Measurements from ENCODE around the gene LRP1.
A peak's percentile ranks its signal among the peaks of the same experiment; 100 is the strongest.

The LRP1 gene

GRCh38 chr12:57127726-57128518 is at the start of gene LRP1:
LRP1 (plus strand) TSS chr12:57128483; CDS start chr12:57128965, 482 bp downstream.
- ChIA-PET POLR2A (interaction anchor here (0.7 to 3.1 kb wide), 20 partner anchors 8 to 392 kb away, joined by 3 to 22 read pairs (median 4); partner anchors contain the start of genes DDIT3, SHMT2 and STAT6), CTCF (interaction anchor here (0.8 to 1.6 kb wide), 8 partner anchors 13 to 124 kb away, joined by 3 to 9 read pairs (median 4); partner anchors contain the start of gene STAT6)
- TF ChIP-seq ELF4 (IDR thresholded peaks at IDR 0.05) (no peak), SUZ12 (IDR thresholded peaks at IDR 0.05) (no peak), CTBP1 (IDR thresholded peaks at IDR 0.05; ENCODE audit: borderline replicate concordance) (no peak)
- peak; percentile 90 for DNase-seq (ENCODE audit: extremely low spot score)

DNA sequence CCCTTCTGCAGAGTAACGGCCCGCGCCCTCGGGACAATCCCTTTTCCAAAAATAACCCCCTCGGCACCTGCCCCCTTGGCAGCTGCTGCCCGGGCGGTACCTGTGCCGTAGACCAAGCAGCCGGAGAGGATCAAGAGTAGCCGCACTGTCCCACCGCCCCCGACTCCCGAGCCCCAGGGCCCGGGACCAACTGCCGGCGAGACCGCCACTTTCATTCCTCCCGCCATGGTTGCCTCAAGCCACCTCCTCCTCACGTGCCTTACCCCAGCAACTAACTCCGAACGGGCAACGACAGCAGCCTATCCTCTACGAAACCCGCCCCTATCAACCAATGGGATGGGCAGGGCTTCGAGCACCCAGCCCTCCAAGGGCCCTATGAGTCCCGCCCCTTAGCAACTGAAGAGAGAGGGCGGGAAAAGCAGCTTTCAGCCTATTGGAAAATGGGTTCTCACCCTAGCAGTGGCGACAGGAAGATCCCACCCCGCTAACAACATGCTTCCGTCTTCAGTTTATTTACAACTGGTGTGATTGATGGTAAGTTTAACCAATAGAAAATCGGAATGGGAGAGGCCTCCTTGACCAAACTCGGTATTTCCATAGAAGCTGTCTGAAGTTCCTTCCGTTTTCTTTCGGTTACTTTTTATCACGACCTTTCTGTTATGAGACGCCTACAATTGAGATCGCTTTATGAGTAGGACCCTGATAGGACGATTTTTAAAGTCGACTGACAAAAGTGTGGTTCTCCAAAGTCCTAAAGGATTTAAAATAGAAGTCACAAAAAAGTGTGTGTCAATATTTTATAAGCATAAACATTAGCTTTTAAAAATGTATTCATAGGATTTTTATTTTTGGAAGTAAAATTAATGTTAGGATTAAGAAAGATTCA is 49.5 kb upstream of the LRP1 start, which contains the start of gene NEMP1:
Gene NEMP1, minus strand, starts transcription at position 273 of the 886 bp plus-strand sequence. Its CDS starts 46 bp downstream, at position 227.
- DNase-seq (ENCODE audit: extremely low spot score): peak; percentile 96
- peak; percentile 76; the same call in 1 of the 2 replicates for TF ChIP-seq FOXK2 (IDR thresholded peaks at IDR 0.05)
- no peak for TF ChIP-seq ARNT (IDR thresholded peaks at IDR 0.05)
- TF ChIP-seq LEF1 (IDR thresholded peaks at IDR 0.05; ENCODE audit: borderline replicate concordance): no peak
- peak; percentile 71 for TF ChIP-seq BHLHE40 (IDR thresholded peaks at IDR 0.05; ENCODE audit: borderline replicate concordance)
- no peak for TF ChIP-seq SUZ12 (IDR thresholded peaks at IDR 0.05)
- TF ChIP-seq, protein P1, sequence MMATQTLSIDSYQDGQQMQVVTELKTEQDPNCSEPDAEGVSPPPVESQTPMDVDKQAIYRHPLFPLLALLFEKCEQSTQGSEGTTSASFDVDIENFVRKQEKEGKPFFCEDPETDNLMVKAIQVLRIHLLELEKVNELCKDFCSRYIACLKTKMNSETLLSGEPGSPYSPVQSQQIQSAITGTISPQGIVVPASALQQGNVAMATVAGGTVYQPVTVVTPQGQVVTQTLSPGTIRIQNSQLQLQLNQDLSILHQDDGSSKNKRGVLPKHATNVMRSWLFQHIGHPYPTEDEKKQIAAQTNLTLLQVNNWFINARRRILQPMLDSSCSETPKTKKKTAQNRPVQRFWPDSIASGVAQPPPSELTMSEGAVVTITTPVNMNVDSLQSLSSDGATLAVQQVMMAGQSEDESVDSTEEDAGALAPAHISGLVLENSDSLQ (IDR thresholded peaks at IDR 0.05): peak; percentile 99
- TF ChIP-seq L3MBTL2 (conservative IDR thresholded peaks at IDR 0.05): peak; percentile 98
- no peak for TF ChIP-seq HDGF (IDR thresholded peaks at IDR 0.05; ENCODE audit: borderline replicate concordance)
- POLR2A ChIA-PET: interaction anchor here (0.6 to 3.2 kb wide), 20 partner anchors 8 to 151 kb away, joined by 3 to 36 read pairs (median 4); partner anchors contain the start of genes LRP1, NAB2, SHMT2 and STAT6
- CTCF ChIA-PET: interaction anchor here (0.6 to 3.4 kb wide), 8 partner anchors 9 to 209 kb away, joined by 3 to 21 read pairs (median 6); partner anchors contain the start of genes STAT6 and ZBTB39

- CTCF ChIA-PET: interaction anchor here (1.6 to 3.4 kb wide), 3 partner anchors 11 to 32 kb away, joined by 7 to 21 read pairs (median 9); partner anchors contain the start of gene STAT6
- POLR2A ChIA-PET: interaction anchor here (1.1 to 3.2 kb wide), 6 partner anchors 7 to 150 kb away, joined by 3 to 36 read pairs (median 17); partner anchors contain the start of genes SHMT2 and STAT6
- DNase-seq (ENCODE audit: extremely low spot score): no peak
- TF ChIP-seq ARNT (IDR thresholded peaks at IDR 0.05) (no peak), NFRKB (IDR thresholded peaks at IDR 0.05) (no peak)
Observed at GRCh38 chr12:57079821-57080220, 48.5 kb upstream of the LRP1 start.

GRCh38 chr12:57080855-57081254 is 47.4 kb upstream of the LRP1 start:
- POLR2A ChIA-PET: no interaction called here

GRCh38 chr12:57085999-57086492 is 42.2 kb upstream of the LRP1 start:
- DNase-seq (ENCODE audit: extremely low spot score): peak; percentile 10
- no peak for TF ChIP-seq ZNF384 (IDR thresholded peaks at IDR 0.05)
- no peak; the same call in 1 of the 2 replicates for TF ChIP-seq L3MBTL2 (conservative IDR thresholded peaks at IDR 0.05)
- TF ChIP-seq FOXA1 (IDR thresholded peaks at IDR 0.05): no peak
- TF ChIP-seq ARNT (IDR thresholded peaks at IDR 0.05): no peak
- no peak for TF ChIP-seq FOXK2 (IDR thresholded peaks at IDR 0.05)
- TF ChIP-seq CTBP1 (IDR thresholded peaks at IDR 0.05; ENCODE audit: borderline replicate concordance): no peak
- TF ChIP-seq, protein P1 (IDR thresholded peaks at IDR 0.05): no peak
- TF ChIP-seq ELF4 (IDR thresholded peaks at IDR 0.05): no peak
- no peak for TF ChIP-seq BHLHE40 (IDR thresholded peaks at IDR 0.05; ENCODE audit: borderline replicate concordance)
- no peak for TF ChIP-seq FOXM1 (IDR thresholded peaks at IDR 0.05; ENCODE audit: borderline replicate concordance)
- no peak for TF ChIP-seq SP1 (IDR thresholded peaks at IDR 0.05)
- no peak for TF ChIP-seq HDGF (IDR thresholded peaks at IDR 0.05; ENCODE audit: borderline replicate concordance)
- no peak for TF ChIP-seq SUZ12 (IDR thresholded peaks at IDR 0.05)
- TF ChIP-seq LEF1 (IDR thresholded peaks at IDR 0.05; ENCODE audit: borderline replicate concordance): no peak
- no peak for TF ChIP-seq TARDBP (IDR thresholded peaks at IDR 0.05)
- TF ChIP-seq NFRKB (IDR thresholded peaks at IDR 0.05): no peak
- POLR2A ChIA-PET: interaction anchor here (2.1 to 4.9 kb wide), 3 partner anchors 7 to 26 kb away, joined by 6 to 41 read pairs (median 27); partner anchors contain the start of genes NEMP1 and STAT6

More at GRCh38 chr12:57080855-57081254, 47.4 kb upstream of the LRP1 start:
- DNase-seq (ENCODE audit: extremely low spot score): no peak
- no peak for TF ChIP-seq SUZ12 (IDR thresholded peaks at IDR 0.05)
- CTCF ChIA-PET: no interaction called here

DNA sequence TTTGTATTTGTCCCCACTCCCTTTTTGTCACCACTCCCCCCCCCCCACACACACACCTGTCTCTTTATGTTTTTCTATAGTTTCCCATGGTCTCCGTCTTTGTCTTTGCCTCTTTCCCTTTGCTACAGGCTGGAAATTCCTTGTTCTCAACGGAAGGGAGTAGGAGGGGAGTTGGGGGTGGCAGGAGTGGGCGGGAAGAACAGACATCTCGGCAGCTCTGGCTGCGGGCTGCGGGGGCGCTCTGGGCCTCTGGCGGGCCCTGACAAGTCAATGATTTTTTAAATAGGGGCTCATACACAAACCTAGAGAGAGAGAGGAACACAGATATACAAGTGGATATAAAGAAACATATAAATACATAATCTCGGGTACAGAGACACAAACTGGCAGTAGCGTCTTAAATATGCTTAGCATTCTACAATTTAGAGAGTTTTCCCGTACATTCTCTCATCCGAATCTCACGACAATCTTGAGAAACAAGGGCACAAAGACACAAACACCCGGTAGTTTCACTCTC is 41.7 kb upstream of the LRP1 start:
- peak; percentile 48 for DNase-seq (ENCODE audit: extremely low spot score)
- POLR2A ChIA-PET: interaction anchor here (2.3 to 4.9 kb wide), 2 partner anchors 8 to 25 kb away, joined by 27 to 41 read pairs; partner anchors contain the start of genes NEMP1 and STAT6
- TF ChIP-seq SUZ12 (IDR thresholded peaks at IDR 0.05) (no peak), HDGF (IDR thresholded peaks at IDR 0.05; ENCODE audit: borderline replicate concordance) (no peak), SP1 (IDR thresholded peaks at IDR 0.05) (no peak), ELF4 (IDR thresholded peaks at IDR 0.05) (no peak), LEF1 (IDR thresholded peaks at IDR 0.05; ENCODE audit: borderline replicate concordance) (no peak), L3MBTL2 (conservative IDR thresholded peaks at IDR 0.05) (no peak), ZNF384 (IDR thresholded peaks at IDR 0.05) (no peak), BHLHE40 (IDR thresholded peaks at IDR 0.05; ENCODE audit: borderline replicate concordance) (no peak), FOXK2 (IDR thresholded peaks at IDR 0.05) (no peak), NFRKB (IDR thresholded peaks at IDR 0.05) (no peak), CTBP1 (IDR thresholded peaks at IDR 0.05; ENCODE audit: borderline replicate concordance) (no peak), ARNT (IDR thresholded peaks at IDR 0.05) (no peak), FOXM1 (IDR thresholded peaks at IDR 0.05; ENCODE audit: borderline replicate concordance) (no peak)
- TF ChIP-seq, protein P1 (IDR thresholded peaks at IDR 0.05): no peak
- CTCF ChIA-PET: interaction anchor here (0.7 to 2.3 kb wide), 3 partner anchors 25 to 948 kb away, joined by 3 to 12 read pairs (median 3); partner anchors contain the start of gene STAT6

More at GRCh38 chr12:57085999-57086492, 42.2 kb upstream of the LRP1 start:
- CTCF ChIA-PET: interaction anchor here (2.3 kb wide), 1 partner anchor 26 kb away, joined by 12 read pairs; the partner anchor contains the start of gene STAT6

Data from HEK293T (cell line).